ENCODE data around the gene WTAP.
A peak's percentile ranks its signal among the peaks of the same experiment; 100 is the strongest.
"Not testable (repeated sequence)": the region's sequence is repeated elsewhere in the genome, so short reads cannot be mapped to it uniquely, and the experiment has no call there.

Gene WTAP

GRCh38 chr6:159693128-159693893, 34.0 kb upstream of the WTAP start, which contains the start of gene SOD2:
Gene SOD2, minus strand, starts transcription at chr6:159693241. Its CDS starts 74 bp downstream, at chr6:159693167.
- DNase-seq = peak; percentile 22 to 97 (median 84)

GRCh38 chr6:159693894-159694545, 33.3 kb upstream of the WTAP start:
- DNase-seq = peak in 1 of 51 donors; percentile 11

- DNase-seq = no peak
Observed at GRCh38 chr6:159695984-159696383, 31.3 kb upstream of the WTAP start.

GRCh38 chr6:159700970-159701369, 26.3 kb upstream of the WTAP start:
- DNase-seq = no peak

- DNase-seq = no peak
Observed at GRCh38 chr6:159701413-159701999, 25.8 kb upstream of the WTAP start.

- not testable (repeated sequence) for DNase-seq
Observed at GRCh38 chr6:159710603-159711002, 16.7 kb upstream of the WTAP start.

- not testable (repeated sequence) for DNase-seq
Observed at GRCh38 chr6:159712389-159712788, 14.9 kb upstream of the WTAP start.

GRCh38 chr6:159713984-159714383, 13.3 kb upstream of the WTAP start:
- no peak for DNase-seq

- DNase-seq = no peak
Observed at GRCh38 chr6:159714404-159714803, 12.9 kb upstream of the WTAP start.

- no peak for DNase-seq
Observed at GRCh38 chr6:159715166-159715565, 12.1 kb upstream of the WTAP start.

- no peak for DNase-seq
Observed at GRCh38 chr6:159715605-159716004, 11.7 kb upstream of the WTAP start.

GRCh38 chr6:159716247-159717096, 10.8 kb upstream of the WTAP start:
- peak in 11 of 51 donors; percentile 9 to 49 (median 30) for DNase-seq

- DNase-seq = no peak
Observed at GRCh38 chr6:159718634-159719033, 8.7 kb upstream of the WTAP start.

GRCh38 chr6:159719287-159719686, 8.0 kb upstream of the WTAP start:
- DNase-seq = no peak

GRCh38 chr6:159720708-159721107, 6.6 kb upstream of the WTAP start:
- DNase-seq = no peak

GRCh38 chr6:159721981-159722380, 5.3 kb upstream of the WTAP start:
- DNase-seq = not testable (repeated sequence)

GRCh38 chr6:159722655-159723054, 4.7 kb upstream of the WTAP start:
- no peak for DNase-seq

- no peak for DNase-seq
Observed at GRCh38 chr6:159723259-159723658, 4.0 kb upstream of the WTAP start.

- DNase-seq = no peak
Observed at GRCh38 chr6:159724778-159725177, 2.5 kb upstream of the WTAP start.

GRCh38 chr6:159725208-159725607, 2.1 kb upstream of the WTAP start:
- not testable (repeated sequence) for DNase-seq

GRCh38 chr6:159726255-159726917, 920 bp upstream of the WTAP start:
- DNase-seq = peak in 5 of 51 donors; percentile 62 to 69 (median 67)

Measured in hypothalamus (tissue), 51 donors.